Endodermal cell (in vitro differentiated cells): ENCODE measurements around the gene DCBLD2. TPM values are rescaled to one million over a fixed set of nuclear protein-coding genes. Genes with fewer than 3 reads are reported as not detected.

ENCODE experiments used
- DNase-seq: peaks from one replicate; pipeline ENCODE4 v3.0.0-alpha.2; 2017
- H3K27ac ChIP-seq: 2 replicates; pipeline ENCODE4 v1.5.1; 2013; ENCODE audit warnings: mild to moderate bottlenecking, low read depth, low read length, moderate library complexity
- H3K27me3 ChIP-seq: 2 replicates; pipeline ENCODE4 v1.6.1; 2013; ENCODE audit warnings: mild to moderate bottlenecking, low read length, moderate library complexity; ENCODE audit not compliant: insufficient read depth, control insufficient read depth, poor library complexity, severe bottlenecking
- H3K36me3 ChIP-seq: 2 replicates; pipeline ENCODE4 v1.7.0; 2013; ENCODE audit warnings: mild to moderate bottlenecking, low read length, moderate library complexity; ENCODE audit not compliant: control insufficient read depth, insufficient read depth
- H3K4me1 ChIP-seq: one replicate; pipeline ENCODE4 v1.7.0; 2013; ENCODE audit warnings: low read length; ENCODE audit not compliant: control insufficient read depth, insufficient read depth
- H3K4me3 ChIP-seq: 2 replicates; pipeline ENCODE4 v1.5.1; 2013; ENCODE audit warnings: mild to moderate bottlenecking, low read length, moderate library complexity
- H3K9ac ChIP-seq: 2 replicates; pipeline ENCODE4 v1.6.1; 2013; ENCODE audit warnings: mild to moderate bottlenecking, low read length, moderate library complexity; ENCODE audit not compliant: poor library complexity, severe bottlenecking; ENCODE audit errors: extremely low read depth
- H3K9me3 ChIP-seq: 2 replicates; pipeline ENCODE4 v1.6.1; 2013; ENCODE audit warnings: mild to moderate bottlenecking, low read length, moderate library complexity; ENCODE audit not compliant: control insufficient read depth
- H3K27ac Mint-ChIP-seq: 2 replicates; pipeline ENCODE4 v1.8.0; 2020; ENCODE audit warnings: mixed read lengths
- H3K27me3 Mint-ChIP-seq: 2 replicates; pipeline ENCODE4 v1.8.0; 2021; ENCODE audit warnings: mild to moderate bottlenecking, mixed read lengths; ENCODE audit not compliant: insufficient read depth
- H3K36me3 Mint-ChIP-seq: 2 replicates; pipeline ENCODE4 v1.8.0; 2020; ENCODE audit warnings: low read depth, mixed read lengths
- H3K4me1 Mint-ChIP-seq: 2 replicates; pipeline ENCODE4 v1.8.0; 2020; ENCODE audit warnings: mixed read lengths
- H3K4me3 Mint-ChIP-seq: 2 replicates; pipeline ENCODE4 v1.8.0; 2020; ENCODE audit warnings: mild to moderate bottlenecking, moderate library complexity, mixed read lengths
- H3K9me3 Mint-ChIP-seq: 2 replicates; pipeline ENCODE4 v1.8.0; 2020; ENCODE audit warnings: mild to moderate bottlenecking, mixed read lengths
- CTCF ChIP-seq: fragments of 200-600 bp; sonication (generic); conservative IDR thresholded peaks from 2 replicates; pipeline ENCODE4 v1.5.0; 2021; ENCODE audit warnings: antibody characterized with exemption, mild to moderate bottlenecking
- WGBS, 2 experiments: methylation state at CpG; one replicate each; pipeline versions ENCODE4 v1.1.5 to v1.1.7; 2013; ENCODE audit warnings: missing lambda C conversion rate in 2 of 2, mixed read lengths in 1 of 2; ENCODE audit not compliant: insufficient coverage in 1 of 2, insufficient read length in 1 of 2; 5-methylcytosine and 5-hydroxymethylcytosine counted together
- total RNA-seq, 2 donors: library from RNA; stranded (reverse); fragmentation: NEBNext Ultra II Directional in 1 of 2; extraction: Animal tissue kit (Norgen Biotek cat#: 25700) in 1 of 2; gene quantifications; 2 replicates in 1 of 2; 3 replicates in 1 of 2; pipeline ENCODE4 v1.2.1, GENCODE V29; 2021

Gene DCBLD2
- total RNA-seq, 2 donors from 2014 or later = 70.7 to 80.9 TPM

- no peaks in the 10 kb centered on the region for H3K27me3 Mint-ChIP-seq
- peaks cover 9% of the 10 kb centered on the region for H3K4me1 ChIP-seq
- H3K9me3 ChIP-seq = no peaks in the 10 kb centered on the region
- no peak overlapping the region for H3K4me3 ChIP-seq
- no peaks in the 10 kb centered on the region for H3K27me3 ChIP-seq
- peaks cover 44% of the 10 kb centered on the region for H3K4me1 Mint-ChIP-seq
- H3K27ac Mint-ChIP-seq = no peak overlapping the region
- H3K36me3 Mint-ChIP-seq = no peaks in the 10 kb centered on the region
- no peak for TF ChIP-seq CTCF
- H3K36me3 ChIP-seq = no peaks in the 10 kb centered on the region
- DNase-seq = no peak
- H3K9ac ChIP-seq = no peak overlapping the region
- H3K4me3 Mint-ChIP-seq = no peak overlapping the region
- WGBS, 2 experiments = 68 to 82% methylated on average over 3 of the region's 3 CpGs
- H3K27ac ChIP-seq = no peak overlapping the region
- H3K9me3 Mint-ChIP-seq = no peaks in the 10 kb centered on the region
Observed at GRCh38 chr3:98890965-98891910, 10.3 kb downstream of the DCBLD2 start.

DNA sequence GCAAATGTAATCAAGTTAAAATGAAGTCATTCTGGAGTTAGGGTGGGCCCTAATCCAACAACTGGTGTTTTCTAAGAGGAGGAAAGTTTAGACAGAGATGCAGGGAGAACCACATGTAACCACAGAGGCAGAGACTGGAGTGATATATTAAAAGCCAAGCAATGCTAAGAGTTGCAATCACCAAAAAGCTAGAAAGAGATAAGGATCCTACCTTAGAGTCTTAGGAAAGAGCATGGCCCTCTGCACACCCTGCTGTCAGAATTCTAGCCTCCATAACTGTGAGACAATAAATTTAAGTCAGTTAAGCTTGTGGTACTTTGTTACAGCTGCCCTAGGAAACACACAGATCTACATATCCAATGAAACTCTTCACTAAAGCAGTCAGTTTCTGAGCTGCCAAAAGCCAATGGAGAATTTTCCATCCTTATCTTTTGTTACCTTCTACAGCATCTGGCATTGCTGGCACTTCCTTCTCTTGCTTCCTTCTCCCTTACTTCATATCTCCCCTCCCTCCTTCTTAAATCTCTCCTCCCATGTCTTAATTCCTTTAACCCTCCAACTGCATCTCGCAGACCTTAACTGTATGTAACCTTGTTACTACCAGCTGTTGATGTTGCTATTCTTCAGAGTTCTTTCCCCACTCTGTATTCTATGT is 11.2 kb downstream of the DCBLD2 start:
- H3K27ac ChIP-seq = no peak overlapping the region
- H3K36me3 ChIP-seq = no peaks in the 10 kb centered on the region
- H3K27me3 Mint-ChIP-seq = no peaks in the 10 kb centered on the region
- no peak for DNase-seq
- no peaks in the 10 kb centered on the region for H3K9me3 Mint-ChIP-seq
- no peak overlapping the region for H3K9ac ChIP-seq
- no peak overlapping the region for H3K27ac Mint-ChIP-seq
- no peak overlapping the region for H3K4me3 ChIP-seq
- H3K36me3 Mint-ChIP-seq = no peaks in the 10 kb centered on the region
- no peaks in the 10 kb centered on the region for H3K27me3 ChIP-seq
- no peak overlapping the region for H3K4me3 Mint-ChIP-seq
- H3K4me1 ChIP-seq = peaks cover 9% of the 10 kb centered on the region
- peaks cover 52% of the 10 kb centered on the region for H3K4me1 Mint-ChIP-seq
- TF ChIP-seq CTCF = no peak
- WGBS, 2 experiments = 90 to 100% methylated on average over 1 of the region's 1 CpG
- H3K9me3 ChIP-seq = no peaks in the 10 kb centered on the region

DNA sequence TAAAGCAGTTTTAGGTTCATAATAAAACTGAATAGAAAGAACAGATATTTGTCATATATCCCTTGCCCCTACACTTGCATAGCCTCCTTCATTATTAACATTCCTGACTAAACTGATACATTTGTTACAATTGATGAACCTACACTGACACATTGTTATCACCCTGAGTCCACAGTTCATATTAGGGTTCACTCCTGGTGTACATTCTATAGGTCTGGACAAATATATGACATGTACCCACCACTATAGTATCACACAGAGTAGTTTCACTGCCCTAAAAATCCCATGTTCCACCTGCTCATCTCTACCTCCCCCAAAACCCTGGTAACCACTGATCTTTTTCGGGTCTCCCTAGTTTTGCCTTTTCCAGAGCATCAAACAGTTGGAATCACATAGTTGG is 13.8 kb downstream of the DCBLD2 start:
- Mint-ChIP-seq H3K4me3 (no peak overlapping the region), H3K27ac (no peak overlapping the region), H3K36me3 (peaks cover 4% of the 10 kb centered on the region), H3K27me3 (no peaks in the 10 kb centered on the region), H3K4me1 (peaks cover 40% of the 10 kb centered on the region), H3K9me3 (peaks cover 3% of the 10 kb centered on the region)
- H3K9me3 ChIP-seq = no peaks in the 10 kb centered on the region
- H3K36me3 ChIP-seq = no peaks in the 10 kb centered on the region
- no peak overlapping the region for H3K4me3 ChIP-seq
- no peak for TF ChIP-seq CTCF
- H3K9ac ChIP-seq = no peak overlapping the region
- peaks cover 9% of the 10 kb centered on the region for H3K4me1 ChIP-seq
- H3K27ac ChIP-seq = no peak overlapping the region
- no peaks in the 10 kb centered on the region for H3K27me3 ChIP-seq
- 88 to 89% methylated on average over 1 of the region's 1 CpG for WGBS, 2 experiments
- DNase-seq = no peak
